Fibroblast of the conjunctiva (primary cell): ENCODE results near the gene UBA5.
A peak's percentile ranks its signal among the peaks of the same experiment; 100 is the strongest.

ENCODE experiments used
- DNase-seq: peaks from one replicate; pipeline ENCODE4 v3.0.0-alpha.2; 2010; ENCODE audit warnings: low read depth

The UBA5 gene

GRCh38 chr3:132716372-132716771 lies 56.2 kb downstream of the UBA5 start:
- DNase-seq, result no peak

DNA sequence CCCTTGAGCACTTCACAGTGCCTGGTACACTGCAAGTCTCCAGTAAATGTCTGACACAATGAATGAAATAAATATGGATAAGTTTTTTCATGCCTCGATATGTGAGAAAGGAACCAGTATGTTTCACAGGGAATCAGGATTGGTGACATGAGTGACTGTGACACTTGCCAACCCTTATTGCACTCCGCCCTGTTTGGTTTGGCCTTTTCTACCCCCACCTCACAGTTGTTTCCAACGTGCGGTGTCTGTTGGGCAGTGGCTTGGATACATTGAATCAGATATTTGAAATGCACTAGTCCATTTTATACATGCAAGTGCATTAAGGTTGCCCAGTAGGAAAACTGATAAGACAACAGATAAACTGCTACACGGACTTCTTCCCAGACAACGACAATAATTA lies 60.1 kb downstream of the UBA5 start:
- no peak for DNase-seq

- DNase-seq, result peak; percentile 14
These were observed 61.5 kb downstream of the UBA5 start for GRCh38 chr3:132721479-132722164.

DNA sequence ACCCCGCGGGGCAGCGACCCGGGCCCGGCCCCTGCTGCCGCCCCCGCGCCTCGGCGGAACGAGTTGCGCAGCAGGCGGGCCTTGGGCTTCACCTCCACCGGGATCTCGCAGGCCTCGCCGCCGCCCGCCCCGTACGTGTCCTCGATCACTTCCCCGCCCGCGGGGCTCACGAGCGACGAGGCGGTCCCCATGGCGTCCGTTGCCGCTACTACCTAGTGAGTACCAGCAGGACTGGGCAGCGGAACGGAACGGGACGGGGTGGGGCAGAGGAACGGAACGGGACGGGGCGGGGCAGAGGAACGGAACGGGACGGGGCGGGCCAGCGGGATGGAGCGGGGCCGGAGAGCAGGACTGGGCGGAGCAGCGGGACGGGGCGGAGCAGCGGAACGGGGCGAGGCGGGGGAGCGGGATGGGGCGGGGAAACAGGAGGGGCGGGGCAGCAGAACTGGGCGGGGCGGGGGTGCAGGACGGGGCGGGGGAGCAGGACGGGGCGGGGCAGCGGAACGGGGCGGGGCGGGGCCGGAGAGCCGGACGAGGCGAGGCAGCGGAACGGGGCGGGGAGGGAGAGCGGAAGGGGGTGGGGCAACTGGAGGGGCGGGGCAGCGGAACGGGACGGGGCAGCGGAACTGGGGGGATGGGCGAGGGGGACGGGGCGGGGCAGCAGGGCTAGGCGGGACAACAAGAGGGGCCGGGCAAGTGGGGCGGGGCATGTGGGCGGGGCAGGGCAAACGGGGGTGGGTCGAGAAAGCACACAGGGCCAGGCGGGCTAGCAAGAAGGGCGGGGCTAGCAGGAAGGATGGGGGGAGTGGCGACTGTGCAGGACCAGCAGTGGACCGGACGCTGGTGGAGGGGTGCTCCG lies 62.3 kb downstream of the UBA5 start, which contains the start of gene NPHP3:
TSS of gene NPHP3 (minus strand) at position 245 of the 859 bp plus-strand sequence. CDS start at position 191, 54 bp downstream.
- DNase-seq, result peak; percentile 97

DNA sequence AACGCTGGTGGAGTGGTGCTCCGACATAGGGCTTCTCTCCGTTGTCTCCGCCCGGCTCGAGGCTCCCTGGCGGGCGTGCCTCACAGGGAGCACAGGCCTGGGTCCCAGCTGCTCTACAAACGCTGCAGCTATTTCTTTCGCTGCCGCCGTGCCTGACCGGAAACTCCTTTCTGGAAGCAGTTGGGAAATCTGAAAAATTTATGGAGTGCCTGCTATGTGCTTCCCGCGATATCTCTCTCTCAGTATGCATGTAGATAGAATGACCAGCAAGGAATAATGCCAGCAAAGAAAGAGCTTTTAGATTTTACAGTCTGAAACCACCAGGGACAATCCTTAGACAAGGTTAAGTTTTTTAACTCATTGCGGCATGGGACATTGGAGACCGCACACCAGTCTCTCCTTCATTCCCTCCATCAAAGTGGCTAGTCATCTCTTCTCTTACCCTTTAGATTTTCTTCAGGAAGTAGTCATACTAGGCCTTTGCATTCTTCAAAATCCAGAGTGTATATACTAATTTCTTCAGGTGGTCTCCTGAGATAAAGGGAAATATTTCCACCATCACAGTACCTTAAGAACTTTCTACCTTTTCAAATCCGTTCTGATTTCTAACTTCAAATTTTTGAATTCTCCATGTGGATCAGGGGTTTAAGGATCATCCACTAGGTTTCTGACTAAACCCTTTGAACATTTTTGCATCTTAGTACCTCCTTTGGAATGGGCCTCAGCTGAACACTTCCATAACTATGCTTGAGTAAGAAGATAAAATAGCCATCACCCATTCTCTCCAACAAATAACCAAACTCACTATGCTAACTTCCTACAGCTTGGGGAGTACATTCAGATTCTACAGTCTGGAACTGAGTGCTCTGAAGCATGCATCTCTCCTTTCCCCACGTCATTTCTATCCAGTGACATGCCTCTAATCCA lies 63.2 kb downstream of the UBA5 start:
- no peak for DNase-seq

DNA sequence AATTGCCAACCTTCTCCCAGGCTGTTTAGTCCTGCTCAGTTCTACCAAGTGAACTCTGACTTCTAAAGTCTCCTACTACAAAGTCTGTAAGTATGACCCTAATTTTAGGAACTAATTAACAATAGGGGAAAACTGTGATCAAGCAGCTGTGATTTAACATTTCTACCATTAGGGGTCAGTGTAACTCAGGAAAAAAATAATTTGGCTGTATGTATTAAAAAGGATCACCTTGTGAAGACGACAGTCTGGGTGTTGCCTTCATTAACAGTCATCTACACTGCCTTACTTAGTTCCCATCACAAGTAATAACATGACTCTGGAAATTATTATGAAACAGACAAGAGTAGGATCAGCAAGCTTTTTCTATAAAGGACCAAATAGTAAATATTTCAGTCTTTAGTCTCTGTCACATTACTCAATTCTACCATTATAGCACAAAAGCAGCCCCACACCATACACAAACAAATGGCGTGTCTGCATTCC lies 66.3 kb downstream of the UBA5 start:
- DNase-seq, result no peak
